Breast epithelium (tissue), 4 donors: ENCODE data around the gene MYBPC3. TPM values are rescaled to one million over a fixed set of nuclear protein-coding genes. Genes with fewer than 3 reads are reported as not detected.

Experiments used
- DNase-seq, 2 donors: peaks; one replicate each; pipeline ENCODE4 v3.0.0-alpha.2; 2019; ENCODE audit warnings: low spot score in 2 of 2
- H3K27ac ChIP-seq, 2 donors: fragments of 200-600 bp; sonication (generic) in 1 of 2; one replicate each; pipeline ENCODE4 v1.5.1; 2016 to 2019; ENCODE audit warnings: mild to moderate bottlenecking in 1 of 2
- H3K27me3 ChIP-seq, 2 donors: fragments of 200-600 bp; sonication (generic) in 1 of 2; one replicate each; pipeline versions ENCODE4 v1.5.1 to v1.6.0; 2017 to 2019; ENCODE audit warnings: control low read depth in 1 of 2, mild to moderate bottlenecking in 1 of 2
- H3K36me3 ChIP-seq: fragments of 200-600 bp; one replicate; pipeline ENCODE4 v1.5.1; 2019
- H3K4me1 ChIP-seq, 2 donors: fragments of 200-600 bp; sonication (generic); one replicate each; pipeline ENCODE4 v1.5.1; 2016 to 2019; ENCODE audit warnings: control low read depth in 1 of 2
- H3K4me3 ChIP-seq, 3 donors: fragments of 200-600 bp; sonication (generic); 1 replicate in 2 of 3; 2 replicates in 1 of 3; pipeline ENCODE4 v1.5.1; 2016 to 2019; ENCODE audit warnings: mild to moderate bottlenecking in 3 of 3, moderate library complexity in 2 of 3
- H3K9me3 ChIP-seq, 2 donors: fragments of 200-600 bp; sonication (generic) in 1 of 2; one replicate each; pipeline ENCODE4 v1.5.1; 2016 to 2019; ENCODE audit warnings: control low read depth in 1 of 2
- POLR2A ChIP-seq: fragments of 450-650 bp; IDR thresholded peaks from one replicate; pipeline ENCODE4 v1.6.1; 2016; ENCODE audit warnings: antibody characterized with exemption, mild to moderate bottlenecking, moderate library complexity
- POLR2AphosphoS5 ChIP-seq, 3 donors: sonication (generic); formaldehyde crosslinking; IDR thresholded peaks; one replicate each; pipeline ENCODE4 v1.6.1; 2017; ENCODE audit warnings: antibody characterized with exemption in 3 of 3
- intact Hi-C: fragments of 100-400 bp; cut with DNase I; formaldehyde crosslinking; loops from one replicate; pipeline ENCODE4 v1.15.1; 2023; ENCODE audit warnings: low total_unique reads
- total RNA-seq, 3 donors: library from RNA; depleted of rRNA; stranded (reverse); fragments of >200 nt; gene quantifications; one replicate each; pipeline ENCODE4 v1.1.0, GENCODE V29; 2016
- TF ChIP-seq, protein P1 (sequence below), 3 donors: fragments of 450-650 bp; IDR thresholded peaks; one replicate each; pipeline ENCODE4 v1.5.1; 2016 to 2017; ENCODE audit warnings: antibody characterized with exemption in 3 of 3, mild to moderate bottlenecking in 3 of 3, moderate library complexity in 3 of 3

MYBPC3 gene
- total RNA-seq, 3 donors from 2014 or later: under 0.01 TPM; not detected in 1

DNA sequence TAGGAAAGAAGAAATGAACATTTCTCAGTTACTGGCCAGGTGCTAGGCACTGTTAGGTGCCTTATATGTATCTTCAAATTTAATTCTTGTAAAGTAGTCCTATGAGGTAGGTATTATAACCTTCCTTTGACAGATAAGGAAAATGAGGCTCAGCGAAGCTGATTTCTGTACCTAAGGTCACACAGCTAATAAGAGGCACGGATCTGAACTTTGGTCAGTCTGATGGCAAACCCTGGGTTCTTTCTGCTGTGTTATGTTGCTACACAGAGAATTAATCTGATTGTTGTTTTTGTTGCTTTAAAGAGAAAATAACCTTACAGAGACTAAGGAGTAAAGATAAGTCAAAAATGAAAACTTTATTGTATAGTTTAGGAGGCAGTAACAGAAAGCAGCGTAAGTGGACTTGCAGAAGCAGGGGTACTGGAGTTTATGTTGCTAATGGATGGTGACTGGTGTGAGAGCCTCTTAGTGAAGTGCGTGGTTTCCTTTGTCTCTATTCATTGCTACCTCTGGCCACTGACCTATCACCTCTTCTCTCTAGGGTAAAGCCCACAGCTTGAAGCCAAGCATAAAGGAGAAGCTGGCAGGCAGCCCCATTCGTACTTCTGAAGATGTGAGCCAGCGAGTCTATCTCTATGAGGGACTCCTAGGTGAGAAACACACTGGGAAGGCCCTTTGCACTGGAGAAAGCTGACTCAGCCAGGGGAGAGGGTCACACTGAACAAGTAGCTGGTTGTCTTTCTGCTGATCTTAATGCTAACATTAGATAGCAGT lies 44.3 kb downstream of the MYBPC3 start:
- no peak for DNase-seq
- Histone ChIP-seq H3K27ac (no peak overlapping the region), H3K4me3 (no peak overlapping the region), H3K9me3 (no peaks in the 10 kb centered on the region), H3K27me3 (no peaks in the 10 kb centered on the region), H3K4me1 (peaks cover 0 to 3% of the 10 kb centered on the region in 2 donors), H3K36me3 (peaks cover 22% of the 10 kb centered on the region)
- TF ChIP-seq POLR2AphosphoS5 (IDR thresholded peaks at IDR 0.05): no peak
- TF ChIP-seq, protein P1, sequence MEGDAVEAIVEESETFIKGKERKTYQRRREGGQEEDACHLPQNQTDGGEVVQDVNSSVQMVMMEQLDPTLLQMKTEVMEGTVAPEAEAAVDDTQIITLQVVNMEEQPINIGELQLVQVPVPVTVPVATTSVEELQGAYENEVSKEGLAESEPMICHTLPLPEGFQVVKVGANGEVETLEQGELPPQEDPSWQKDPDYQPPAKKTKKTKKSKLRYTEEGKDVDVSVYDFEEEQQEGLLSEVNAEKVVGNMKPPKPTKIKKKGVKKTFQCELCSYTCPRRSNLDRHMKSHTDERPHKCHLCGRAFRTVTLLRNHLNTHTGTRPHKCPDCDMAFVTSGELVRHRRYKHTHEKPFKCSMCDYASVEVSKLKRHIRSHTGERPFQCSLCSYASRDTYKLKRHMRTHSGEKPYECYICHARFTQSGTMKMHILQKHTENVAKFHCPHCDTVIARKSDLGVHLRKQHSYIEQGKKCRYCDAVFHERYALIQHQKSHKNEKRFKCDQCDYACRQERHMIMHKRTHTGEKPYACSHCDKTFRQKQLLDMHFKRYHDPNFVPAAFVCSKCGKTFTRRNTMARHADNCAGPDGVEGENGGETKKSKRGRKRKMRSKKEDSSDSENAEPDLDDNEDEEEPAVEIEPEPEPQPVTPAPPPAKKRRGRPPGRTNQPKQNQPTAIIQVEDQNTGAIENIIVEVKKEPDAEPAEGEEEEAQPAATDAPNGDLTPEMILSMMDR (IDR thresholded peaks at IDR 0.05): no peak
- no peak for TF ChIP-seq POLR2A
- intact Hi-C loops: no loop called here

DNA sequence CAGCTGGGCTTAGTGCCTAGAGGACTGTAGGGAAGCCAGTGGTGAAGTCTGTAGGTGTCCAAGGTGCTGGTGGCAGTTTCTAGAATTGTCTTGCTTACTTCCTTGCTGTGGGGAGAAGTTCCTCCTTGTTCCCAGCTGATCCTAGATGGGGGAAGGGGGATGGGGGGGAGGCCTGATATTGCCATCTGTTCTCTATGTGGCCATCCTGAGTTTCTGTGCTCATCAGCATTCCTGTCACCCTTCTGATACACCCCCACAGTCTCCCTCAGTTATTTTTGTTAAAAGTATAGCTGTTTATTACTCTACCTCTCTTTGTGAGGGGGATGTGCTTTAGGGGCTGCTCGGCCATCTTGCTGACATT lies 46.0 kb downstream of the MYBPC3 start:
- Histone ChIP-seq H3K4me1 (peaks cover 0 to 3% of the 10 kb centered on the region in 2 donors), H3K36me3 (peaks cover 31% of the 10 kb centered on the region), H3K4me3 (no peak overlapping the region), H3K9me3 (peaks cover 6 to 13% of the 10 kb centered on the region in 2 donors), H3K27me3 (no peaks in the 10 kb centered on the region), H3K27ac (peak overlapping the region in 1 of 2 donors; percentile 63)
- TF ChIP-seq POLR2AphosphoS5 (IDR thresholded peaks at IDR 0.05) (no peak), POLR2A (no peak)
- TF ChIP-seq, protein P1 (IDR thresholded peaks at IDR 0.05): no peak
- DNase-seq: no peak
- intact Hi-C loops: no loop called here

DNA sequence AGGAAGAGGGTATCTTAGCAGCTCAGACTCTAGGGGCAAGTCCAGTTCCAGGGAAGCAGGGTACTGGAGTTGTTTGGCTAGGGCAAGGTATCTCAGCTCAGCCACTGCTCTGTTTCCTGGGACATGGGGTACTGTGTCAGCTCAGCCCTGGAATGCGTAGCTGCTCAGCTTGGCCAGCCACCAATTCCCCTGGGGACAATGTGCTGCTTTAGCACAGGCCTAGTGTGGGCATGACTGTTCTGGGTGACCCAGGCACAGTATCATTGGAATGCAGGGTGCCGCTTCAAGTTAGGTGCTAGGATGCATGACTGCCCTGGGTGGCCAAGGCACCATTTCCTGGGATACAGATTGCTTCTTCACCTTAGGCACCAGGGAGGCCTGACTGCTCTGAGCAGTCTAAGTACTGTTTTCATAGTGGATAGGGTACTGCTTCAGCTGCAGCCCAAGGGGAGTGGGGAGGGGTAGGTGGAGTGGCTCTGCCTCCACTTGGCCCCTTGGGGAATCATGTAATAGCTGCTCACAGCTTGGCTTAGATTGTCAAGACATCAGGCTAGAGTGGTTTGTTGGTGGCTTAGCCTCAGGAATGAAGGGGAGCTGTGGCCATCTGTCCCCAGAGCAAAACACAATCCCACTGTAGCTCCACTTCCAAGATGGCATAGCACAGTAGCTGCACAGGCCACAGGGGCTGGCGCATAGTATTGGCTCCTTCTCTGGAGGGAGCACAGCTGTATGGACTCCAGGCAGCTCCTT lies 46.6 kb downstream of the MYBPC3 start:
- peaks cover 6 to 13% of the 10 kb centered on the region in 2 donors for H3K9me3 ChIP-seq
- no peak overlapping the region for H3K4me3 ChIP-seq
- H3K36me3 ChIP-seq: peaks cover 25% of the 10 kb centered on the region
- intact Hi-C loops: no loop called here
- H3K27me3 ChIP-seq: no peaks in the 10 kb centered on the region
- H3K27ac ChIP-seq: peak overlapping the region; percentile 22 to 63
- peak; percentile 62 to 80 for DNase-seq
- TF ChIP-seq POLR2AphosphoS5 (IDR thresholded peaks at IDR 0.05) (no peak), POLR2A (no peak)
- TF ChIP-seq, protein P1 (IDR thresholded peaks at IDR 0.05): no peak
- peaks cover 0 to 3% of the 10 kb centered on the region in 2 donors for H3K4me1 ChIP-seq

DNA sequence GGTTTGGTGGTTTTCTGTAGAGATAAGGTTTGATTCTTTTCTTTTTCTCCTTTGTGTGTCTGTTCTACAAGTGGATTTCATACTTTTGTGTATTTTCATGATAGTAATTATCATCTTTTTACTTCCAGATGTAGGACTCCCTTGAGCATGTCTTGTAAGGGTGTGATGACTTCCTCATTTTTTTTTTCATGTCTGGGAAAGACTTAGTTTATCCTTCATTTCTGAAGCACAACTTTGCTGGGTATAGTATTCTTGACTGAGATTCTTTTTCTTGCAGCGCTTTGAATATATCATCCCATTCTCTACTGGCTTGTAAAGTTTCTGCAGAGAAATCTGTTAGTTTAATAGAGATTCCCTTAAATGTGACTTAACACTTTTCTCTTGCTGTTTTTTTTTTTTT lies 49.6 kb downstream of the MYBPC3 start:
- Histone ChIP-seq H3K27ac (no peak overlapping the region), H3K4me1 (peaks cover 0 to 3% of the 10 kb centered on the region in 2 donors), H3K36me3 (peaks cover 15% of the 10 kb centered on the region), H3K4me3 (no peak overlapping the region), H3K27me3 (no peaks in the 10 kb centered on the region), H3K9me3 (peaks cover 6 to 21% of the 10 kb centered on the region in 2 donors)
- intact Hi-C loops: no loop called here
- no peak for DNase-seq
- TF ChIP-seq POLR2AphosphoS5 (IDR thresholded peaks at IDR 0.05) (no peak), POLR2A (no peak)
- TF ChIP-seq, protein P1 (IDR thresholded peaks at IDR 0.05): no peak

DNA sequence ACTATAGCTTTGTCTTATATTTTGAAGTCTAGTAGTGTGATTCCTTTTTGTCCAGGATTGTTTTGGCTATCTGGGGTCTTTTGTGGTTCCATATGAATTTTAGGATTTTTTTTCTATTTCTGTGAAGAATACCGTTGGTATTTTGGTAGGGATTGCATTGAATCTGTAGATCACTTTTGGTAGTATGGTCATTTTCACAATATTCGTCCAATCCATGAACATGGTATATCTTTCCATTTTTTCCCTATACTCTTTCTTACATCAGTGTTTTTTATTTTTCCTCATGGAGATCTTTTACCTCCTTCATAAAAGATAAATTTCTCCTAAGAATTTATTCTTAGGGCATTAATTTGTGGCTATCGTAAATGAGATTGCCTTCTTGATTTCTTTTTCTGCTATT lies 53.4 kb downstream of the MYBPC3 start:
- intact Hi-C loops: no loop called here
- DNase-seq: no peak

More for the DNA sequence above, 53.4 kb downstream of the MYBPC3 start:
- no peaks in the 10 kb centered on the region for H3K4me1 ChIP-seq
- H3K27ac ChIP-seq: no peak overlapping the region
- H3K36me3 ChIP-seq: peaks cover 24% of the 10 kb centered on the region
- no peak overlapping the region for H3K4me3 ChIP-seq
- peaks cover 6 to 21% of the 10 kb centered on the region in 2 donors for H3K9me3 ChIP-seq
- no peaks in the 10 kb centered on the region for H3K27me3 ChIP-seq
- TF ChIP-seq POLR2A (no peak), POLR2AphosphoS5 (IDR thresholded peaks at IDR 0.05) (no peak)
- TF ChIP-seq, protein P1 (IDR thresholded peaks at IDR 0.05): no peak
